B cell (primary cell): ENCODE results near the gene RAB7B. TPM values are rescaled to one million over a fixed set of nuclear protein-coding genes. Genes with fewer than 3 reads are reported as not detected.

Experiments
- ATAC-seq: fragments of 200-7000 bp; cut with Tn5 transposase; one replicate; pipeline ENCODE4 v1.10.0; 2021; ENCODE audit warnings: low read depth, mild to moderate bottlenecking, moderate number of reproducible peaks, moderate library complexity
- CTCF ChIA-PET: fragments of 350-600 bp; sonication (Branson Sonifier 250); formaldehyde crosslinking; loops from one replicate; lab custom pipeline; 2021; ENCODE audit warnings: antibody characterized with exemption, inconsistent platforms; lab: Charles Lee
- POLR2A ChIA-PET: fragments of 350-600 bp; sonication (Branson Sonifier 250); formaldehyde crosslinking; loops from one replicate; lab custom pipeline; 2021; ENCODE audit warnings: antibody characterized with exemption; lab: Charles Lee
- DNase-seq: peaks from one replicate; pipeline ENCODE4 v3.0.0; 2013
- H2AFZ ChIP-seq: 2 replicates; pipeline ENCODE4 v1.6.1; 2012; ENCODE audit warnings: mild to moderate bottlenecking, low read depth, low read length; ENCODE audit not compliant: insufficient read depth, poor library complexity, severe bottlenecking
- H3K27ac ChIP-seq, 2 donors: 1 replicate in 1 of 2; 2 replicates in 1 of 2; pipeline ENCODE4 v1.5.1; 2012 to 2013; ENCODE audit warnings: low read length in 2 of 2, mild to moderate bottlenecking in 2 of 2, moderate library complexity in 1 of 2
- H3K27me3 ChIP-seq, 4 experiments: fragments of 200-600 bp in 1 of 4; sonication (generic) in 1 of 4; replicated peaks in 1 of 4; 1 replicate in 2 of 4; 2 replicates in 2 of 4; pipeline versions ENCODE4 v1.6.1 to v1.7.0; 2013 to 2016; ENCODE audit warnings: low read length in 3 of 4, mild to moderate bottlenecking in 2 of 4, mixed read lengths in 1 of 4, moderate library complexity in 1 of 4; ENCODE audit not compliant: insufficient read depth in 4 of 4, control insufficient read depth in 3 of 4; ENCODE audit errors: control extremely low read depth in 1 of 4
- H3K36me3 ChIP-seq, 2 experiments: replicated peaks in 1 of 2; 1 replicate in 1 of 2; 2 replicates in 1 of 2; pipeline versions ENCODE4 v1.6.1 to v1.7.1; 2013; ENCODE audit warnings: low read length in 1 of 2; ENCODE audit not compliant: insufficient read depth in 2 of 2, control insufficient read depth in 1 of 2; ENCODE audit errors: control extremely low read depth in 1 of 2, extremely low read depth in 1 of 2
- H3K4me1 ChIP-seq, 2 donors: fragments of 200-600 bp in 1 of 2; sonication (generic) in 1 of 2; 1 replicate in 1 of 2; 2 replicates in 1 of 2; pipeline versions ENCODE4 v1.5.1 to v1.6.1; 2013 to 2017; ENCODE audit warnings: low read length in 2 of 2; ENCODE audit not compliant: control insufficient read depth in 2 of 2, insufficient read depth in 2 of 2
- H3K4me2 ChIP-seq: replicated peaks from 2 replicates; pipeline ENCODE3; 2012; ENCODE audit warnings: mild to moderate bottlenecking, low read depth, low read length; ENCODE audit not compliant: poor library complexity, severe bottlenecking
- H3K4me3 ChIP-seq, 5 experiments: fragments of 200-600 bp in 1 of 5; sonication (generic) in 1 of 5; 1 replicate in 3 of 5; 2 replicates in 2 of 5; pipeline versions ENCODE4 v1.5.1 to v1.7.0; 2011 to 2016; ENCODE audit warnings: low read length in 4 of 5, mild to moderate bottlenecking in 4 of 5, low read depth in 2 of 5, control low read depth in 1 of 5, moderate library complexity in 1 of 5; ENCODE audit not compliant: insufficient read depth in 1 of 5; ENCODE audit errors: control extremely low read depth in 1 of 5, extremely low read depth in 1 of 5
- H3K79me2 ChIP-seq: fragments of 200-600 bp; sonication (generic); one replicate; pipeline ENCODE4 v1.6.0; 2016; ENCODE audit warnings: low read length; ENCODE audit not compliant: control insufficient read depth, insufficient read depth
- H3K9ac ChIP-seq: fragments of 200-600 bp; sonication (generic); 2 replicates; pipeline ENCODE4 v1.6.1; 2017; ENCODE audit warnings: mild to moderate bottlenecking, low read length, moderate library complexity
- H3K9me3 ChIP-seq, 3 donors: one replicate each; pipeline versions ENCODE4 v1.6.1 to v1.7.1; 2013; ENCODE audit warnings: low read length in 2 of 3; ENCODE audit not compliant: control insufficient read depth in 2 of 3, insufficient read depth in 1 of 3; ENCODE audit errors: control extremely low read depth in 1 of 3
- H4K20me1 ChIP-seq: 2 replicates; pipeline ENCODE4 v1.6.0; 2012; ENCODE audit warnings: mild to moderate bottlenecking, low read length; ENCODE audit not compliant: insufficient read depth, control insufficient read depth, poor library complexity, severe bottlenecking
- H3K27ac Mint-ChIP-seq: one replicate; pipeline ENCODE4 v1.8.0; 2021; ENCODE audit warnings: mixed read lengths
- H3K27me3 Mint-ChIP-seq: one replicate; pipeline ENCODE4 v1.8.0; 2021; ENCODE audit warnings: mixed read lengths
- H3K4me1 Mint-ChIP-seq: one replicate; pipeline ENCODE4 v1.8.0; 2021; ENCODE audit warnings: mixed read lengths
- H3K4me3 Mint-ChIP-seq: one replicate; pipeline ENCODE4 v1.8.0; 2021; ENCODE audit warnings: mixed read lengths
- H3K9me3 Mint-ChIP-seq: one replicate; pipeline ENCODE4 v1.8.0; 2022; ENCODE audit warnings: mixed read lengths; ENCODE audit not compliant: insufficient read depth
- EZH2 ChIP-seq: IDR thresholded peaks from 2 replicates; pipeline ENCODE4 v1.6.1; 2012; ENCODE audit warnings: borderline replicate concordance, low read depth, mild to moderate bottlenecking, moderate library complexity, low read length; ENCODE audit not compliant: insufficient read depth, poor library complexity, severe bottlenecking
- WGBS: methylation state at CpG from one replicate; pipeline ENCODE4 v1.1.5; 2013; ENCODE audit warnings: missing lambda C conversion rate; ENCODE audit not compliant: insufficient coverage; 5-methylcytosine and 5-hydroxymethylcytosine counted together
- intact Hi-C: fragments of 100-400 bp; cut with micrococcal nuclease; formaldehyde crosslinking; loops from one replicate; pipeline ENCODE4 v1.10.0; 2022
- polyA plus RNA-seq: library from polyadenylated mRNA; depleted of rRNA; stranded (reverse); fragments of >200 nt; gene quantifications from 2 replicates; pipeline ENCODE4 v1.2.3, GENCODE V29; 2012
- total RNA-seq, 2 donors: library from RNA; stranded (reverse); fragments of 120-200 nt in 1 of 2; gene quantifications; 1 replicate in 1 of 2; 2 replicates in 1 of 2; pipeline versions ENCODE4 v1.2.3 to v1.2.4, GENCODE V29; 2013 to 2022
- TF ChIP-seq, protein P1 (sequence below): fragments of 200-600 bp; IDR thresholded peaks from one replicate; pipeline ENCODE4 v1.8.0; 2022; ENCODE audit warnings: antibody characterized with exemption, mild to moderate bottlenecking

RAB7B gene
- total and polyA plus RNA-seq, 2 donors (not counting 1 experiment from before 2014, with no cell fraction given) = not detected

DNA sequence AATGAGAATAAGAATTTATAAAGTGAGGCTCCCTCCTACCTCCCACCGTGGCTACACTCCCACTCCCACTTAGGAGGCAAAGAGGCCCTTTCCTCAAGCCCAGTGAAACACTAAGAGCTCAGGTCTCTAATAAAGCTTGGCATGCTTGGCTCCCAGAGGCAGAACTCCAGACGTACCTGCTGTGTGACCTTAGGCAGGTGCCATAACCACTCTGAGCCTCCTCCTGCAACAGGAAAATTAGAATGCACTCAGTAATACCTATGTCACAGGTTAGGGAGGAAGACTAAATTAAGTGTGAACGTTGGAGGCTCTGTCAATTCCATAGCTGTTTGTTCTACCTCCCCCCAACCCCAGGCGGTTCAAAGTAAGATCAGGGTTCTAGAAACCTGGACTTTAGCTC is 43.4 kb downstream of the RAB7B start:
- no peak overlapping the region for H3K4me3 Mint-ChIP-seq
- H3K36me3 ChIP-seq = no peaks in the 10 kb centered on the region
- H3K4me3 ChIP-seq = no peak overlapping the region
- H3K27me3 Mint-ChIP-seq = peaks cover 27% of the 10 kb centered on the region
- no peak for TF ChIP-seq EZH2
- TF ChIP-seq, protein P1, sequence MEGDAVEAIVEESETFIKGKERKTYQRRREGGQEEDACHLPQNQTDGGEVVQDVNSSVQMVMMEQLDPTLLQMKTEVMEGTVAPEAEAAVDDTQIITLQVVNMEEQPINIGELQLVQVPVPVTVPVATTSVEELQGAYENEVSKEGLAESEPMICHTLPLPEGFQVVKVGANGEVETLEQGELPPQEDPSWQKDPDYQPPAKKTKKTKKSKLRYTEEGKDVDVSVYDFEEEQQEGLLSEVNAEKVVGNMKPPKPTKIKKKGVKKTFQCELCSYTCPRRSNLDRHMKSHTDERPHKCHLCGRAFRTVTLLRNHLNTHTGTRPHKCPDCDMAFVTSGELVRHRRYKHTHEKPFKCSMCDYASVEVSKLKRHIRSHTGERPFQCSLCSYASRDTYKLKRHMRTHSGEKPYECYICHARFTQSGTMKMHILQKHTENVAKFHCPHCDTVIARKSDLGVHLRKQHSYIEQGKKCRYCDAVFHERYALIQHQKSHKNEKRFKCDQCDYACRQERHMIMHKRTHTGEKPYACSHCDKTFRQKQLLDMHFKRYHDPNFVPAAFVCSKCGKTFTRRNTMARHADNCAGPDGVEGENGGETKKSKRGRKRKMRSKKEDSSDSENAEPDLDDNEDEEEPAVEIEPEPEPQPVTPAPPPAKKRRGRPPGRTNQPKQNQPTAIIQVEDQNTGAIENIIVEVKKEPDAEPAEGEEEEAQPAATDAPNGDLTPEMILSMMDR = no peak
- no peaks in the 10 kb centered on the region for H3K4me1 Mint-ChIP-seq
- no peak for ATAC-seq
- no peak overlapping the region for H2AFZ ChIP-seq
- WGBS = 94% methylated on average over 3 of the region's 4 CpGs
- no peaks in the 10 kb centered on the region for H4K20me1 ChIP-seq
- DNase-seq = no peak
- no peak overlapping the region for H3K27ac ChIP-seq
- H3K4me1 ChIP-seq = no peaks in the 10 kb centered on the region
- no peaks in the 10 kb centered on the region for H3K79me2 ChIP-seq
- POLR2A ChIA-PET = no interaction called here
- H3K9me3 Mint-ChIP-seq = no peaks in the 10 kb centered on the region
- intact Hi-C loops = no loop called here
- no peak overlapping the region for H3K27ac Mint-ChIP-seq
- H3K9me3 ChIP-seq = no peaks in the 10 kb centered on the region
- CTCF ChIA-PET = interaction anchor here (0.7 to 2.2 kb wide), 4 partner anchors 18 to 266 kb away, joined by 3 to 10 read pairs (median 3); no protein-coding TSS in a partner anchor
- no peak overlapping the region for H3K9ac ChIP-seq
- no peak overlapping the region for H3K4me2 ChIP-seq
- H3K27me3 ChIP-seq = no peaks in the 10 kb centered on the region

DNA sequence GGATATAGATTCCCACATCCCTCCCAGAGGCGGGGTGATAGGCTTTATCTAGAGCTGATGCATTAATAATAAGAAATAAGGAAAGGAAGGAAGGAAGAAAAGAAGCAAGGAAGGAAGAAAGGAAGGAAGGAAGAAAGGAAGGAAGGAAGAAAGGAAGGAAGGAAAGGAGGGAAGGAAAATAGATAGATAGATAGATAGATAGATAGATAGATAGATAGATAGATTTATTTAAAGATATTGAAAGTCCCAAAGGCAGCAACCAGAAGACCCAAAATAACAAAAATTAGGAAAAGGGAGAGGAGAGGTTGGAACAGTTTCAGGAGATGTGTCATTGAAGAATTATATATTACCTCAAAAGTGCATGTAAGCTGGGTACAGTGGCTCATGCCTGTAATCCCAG is 47.7 kb downstream of the RAB7B start:
- H3K27me3 Mint-ChIP-seq = peaks cover 16% of the 10 kb centered on the region
- Histone ChIP-seq H3K9me3 (no peaks in the 10 kb centered on the region), H3K36me3 (no peaks in the 10 kb centered on the region), H3K4me3 (no peak overlapping the region), H3K79me2 (no peaks in the 10 kb centered on the region), H3K4me1 (no peaks in the 10 kb centered on the region), H4K20me1 (no peaks in the 10 kb centered on the region), H3K4me2 (no peak overlapping the region), H3K27ac (no peak overlapping the region), H3K27me3 (no peaks in the 10 kb centered on the region), H3K9ac (no peak overlapping the region), H2AFZ (no peak overlapping the region)
- ChIA-PET POLR2A (no interaction called here), CTCF (interaction anchor here (0.7 kb wide), 1 partner anchor 1823 kb away, joined by 3 read pairs; no protein-coding TSS in a partner anchor)
- H3K4me3 Mint-ChIP-seq = no peak overlapping the region
- DNase-seq (no peak), ATAC-seq (no peak)
- no CpG with 5 or more reads among the region's 1 CpG for WGBS
- TF ChIP-seq, protein P1 = no peak
- TF ChIP-seq EZH2 = no peak
- H3K9me3 Mint-ChIP-seq = no peaks in the 10 kb centered on the region
- H3K27ac Mint-ChIP-seq = no peak overlapping the region
- no peaks in the 10 kb centered on the region for H3K4me1 Mint-ChIP-seq
- intact Hi-C loops = no loop called here
